OCI-LY7 (cell line): ENCODE results near the gene MTF1. TPM values are rescaled to one million over a fixed set of nuclear protein-coding genes. Genes with fewer than 3 reads are reported as not detected.

Experiments used
- BruUV-seq: library from RNA; stranded (reverse); fragments of 400-500 nt; replicated peaks from 2 replicates; lab custom pipeline; 2021; lab: Mats Ljungman, UMichigan
- CTCF ChIA-PET: fragments of 300-600 bp; sonication (Branson Sonifier 250); formaldehyde crosslinking; loops from one replicate; lab custom pipeline; 2022; ENCODE audit warnings: antibody characterized with exemption; ENCODE audit not compliant: unreplicated experiment; lab: Charles Lee
- POLR2A ChIA-PET: fragments of 300-600 bp; sonication (Branson Sonifier 250); formaldehyde crosslinking; loops from one replicate; lab custom pipeline; 2022; ENCODE audit warnings: antibody characterized with exemption; lab: Charles Lee
- DNase-seq: peaks from one replicate; pipeline ENCODE4 v3.0.0-alpha.2; 2015; ENCODE audit warnings: low spot score
- H2AFZ ChIP-seq: fragments of 200-600 bp; sonication (generic), shearing (Covaris generic); 2 replicates; pipeline ENCODE4 v1.6.1; 2014; ENCODE audit warnings: mild to moderate bottlenecking, antibody characterized with exemption, low read length, moderate library complexity
- H3K27ac ChIP-seq: fragments of 200-600 bp; sonication (generic); 2 replicates; pipeline ENCODE4 v1.5.1; 2014; ENCODE audit warnings: mixed run types, low read depth, mild to moderate bottlenecking, moderate library complexity, low read length, inconsistent platforms; ENCODE audit not compliant: poor library complexity, severe bottlenecking
- H3K36me3 ChIP-seq: fragments of 200-600 bp; sonication (generic); 2 replicates; pipeline ENCODE4 v1.6.1; 2014; ENCODE audit warnings: mild to moderate bottlenecking, antibody characterized with exemption, low read length, moderate library complexity, mixed read lengths; ENCODE audit not compliant: insufficient read depth
- H3K4me1 ChIP-seq: fragments of 200-600 bp; sonication (generic); 2 replicates; pipeline ENCODE4 v1.5.1; 2014; ENCODE audit warnings: mild to moderate bottlenecking, low read length; ENCODE audit not compliant: insufficient read depth, poor library complexity, severe bottlenecking
- H3K4me2 ChIP-seq: fragments of 200-600 bp; sonication (generic); 2 replicates; pipeline ENCODE4 v1.6.1; 2014; ENCODE audit warnings: mild to moderate bottlenecking, low read length
- H3K4me3 ChIP-seq: fragments of 200-600 bp; sonication (generic); 2 replicates; pipeline ENCODE4 v1.5.1; 2014; ENCODE audit warnings: mild to moderate bottlenecking, low read depth, low read length; ENCODE audit not compliant: poor library complexity, severe bottlenecking
- H3K79me2 ChIP-seq: fragments of 200-600 bp; sonication (generic); 2 replicates; pipeline ENCODE4 v1.6.1; 2016; ENCODE audit warnings: low read depth, mild to moderate bottlenecking, low read length, moderate library complexity, mixed read lengths; ENCODE audit not compliant: insufficient read depth
- H3K9me2 ChIP-seq: fragments of 200-600 bp; sonication (generic); 2 replicates; pipeline ENCODE4 v1.6.1; 2016; ENCODE audit warnings: mild to moderate bottlenecking, low read length, mixed read lengths; ENCODE audit not compliant: insufficient read depth
- H3K9me3 ChIP-seq: fragments of 200-600 bp; sonication (generic); 2 replicates; pipeline ENCODE4 v1.6.1; 2014; ENCODE audit warnings: mild to moderate bottlenecking, mixed run types, low read length, mixed read lengths
- H4K20me1 ChIP-seq: fragments of 200-600 bp; sonication (generic); 2 replicates; pipeline ENCODE4 v1.6.1; 2014; ENCODE audit warnings: mild to moderate bottlenecking, antibody characterized with exemption, low read length, moderate library complexity, mixed read lengths; ENCODE audit not compliant: insufficient read depth
- CTCF ChIP-seq: fragments of 200-600 bp; sonication (generic); conservative IDR thresholded peaks from 2 replicates; pipeline ENCODE4 v1.5.1; 2014; ENCODE audit warnings: mild to moderate bottlenecking, antibody characterized with exemption, low read length, moderate library complexity, mixed read lengths
- EZH2phosphoT487 ChIP-seq: fragments of 200-600 bp; sonication (generic); IDR thresholded peaks from 2 replicates; pipeline ENCODE4 v1.6.1; 2018; ENCODE audit warnings: low read depth, borderline replicate concordance, mild to moderate bottlenecking, mixed run types, antibody characterized with exemption, low read length, moderate library complexity, mixed read lengths
- intact Hi-C: fragments of 100-400 bp; cut with micrococcal nuclease; formaldehyde crosslinking; loops from one replicate; pipeline ENCODE4 v1.10.0; 2022; ENCODE audit not compliant: unreplicated experiment
- small RNA-seq: library from RNA; depleted of rRNA; stranded (forward); fragments of <200 nt; gene quantifications from one replicate; pipeline ENCODE3, GENCODE V24; 2014
- total RNA-seq, 2 experiments: library from RNA; depleted of rRNA in 1 of 2; stranded (reverse); fragments of >200 nt in 1 of 2; shearing (Covaris generic) in 1 of 2; gene quantifications; 2 replicates each; pipeline ENCODE4 v1.2.3, GENCODE V29; 2014 to 2022

MTF1 gene
- total RNA-seq, 2 experiments from 2014 or later, result 1.8 to 16.5 TPM

- Histone ChIP-seq H3K79me2 (no peaks in the 10 kb centered on the region), H2AFZ (no peak overlapping the region), H3K27ac (no peak overlapping the region), H4K20me1 (no peaks in the 10 kb centered on the region), H3K36me3 (no peaks in the 10 kb centered on the region), H3K9me3 (no peaks in the 10 kb centered on the region), H3K4me3 (no peak overlapping the region), H3K9me2 (no peaks in the 10 kb centered on the region), H3K4me2 (no peak overlapping the region), H3K4me1 (no peaks in the 10 kb centered on the region)
- TF ChIP-seq EZH2phosphoT487, result no peak
- TF ChIP-seq CTCF, result no peak
- intact Hi-C loops, result no loop called here
- POLR2A ChIA-PET, result no interaction called here
- no TSS peak for BruUV-seq
- CTCF ChIA-PET, result interaction anchor here (0.7 kb wide), 1 partner anchor 46 kb away, joined by 3 read pairs; no protein-coding TSS in a partner anchor
- no peak for DNase-seq
Measured at GRCh38 chr1:37762516-37762915, 96.9 kb downstream of the MTF1 start.

- H3K79me2 ChIP-seq, result no peaks in the 10 kb centered on the region
- DNase-seq, result no peak
- H3K4me1 ChIP-seq, result no peaks in the 10 kb centered on the region
- H3K9me3 ChIP-seq, result no peaks in the 10 kb centered on the region
- no peaks in the 10 kb centered on the region for H4K20me1 ChIP-seq
- TF ChIP-seq EZH2phosphoT487 (no peak), CTCF (no peak)
- no TSS peak for BruUV-seq
- intact Hi-C loops, result no loop called here
- H3K27ac ChIP-seq, result no peak overlapping the region
- POLR2A ChIA-PET, result no interaction called here
- H3K4me3 ChIP-seq, result no peak overlapping the region
- H2AFZ ChIP-seq, result no peak overlapping the region
- no peaks in the 10 kb centered on the region for H3K9me2 ChIP-seq
- H3K36me3 ChIP-seq, result no peaks in the 10 kb centered on the region
- H3K4me2 ChIP-seq, result no peak overlapping the region
- CTCF ChIA-PET, result interaction anchor here (0.7 kb wide), 1 partner anchor 47 kb away, joined by 3 read pairs; no protein-coding TSS in a partner anchor
Measured at GRCh38 chr1:37761416-37762095, 97.8 kb downstream of the MTF1 start.

Small RNA genes within 50 kb of the gene (small RNA-seq; reads per million reads assigned to genes)
- gene RF00092, result not detected
- gene RNU6-584P, result not detected

Other genes with a start within 250 kb of the MTF1 start
- gene RSPO1, start 224.7 kb downstream of the MTF1 start, total RNA-seq (2014; rRNA removed; shearing (Covaris generic)), result not detected in 2 replicates
- not detected in 2 replicates for gene RSPO1, start 224.7 kb downstream of the MTF1 start, total RNA-seq (2022)
- 55.2 and 60.0 TPM in 2 replicates for gene CDCA8, start 167.1 kb downstream of the MTF1 start, total RNA-seq (2014; rRNA removed; shearing (Covaris generic))
- 111 and 126 TPM in 2 replicates for gene CDCA8, start 167.1 kb downstream of the MTF1 start, total RNA-seq (2022)
- not detected in 2 replicates for gene EPHA10, start 94.5 kb downstream of the MTF1 start, total RNA-seq (2014; rRNA removed; shearing (Covaris generic))
- gene EPHA10, start 94.5 kb downstream of the MTF1 start, total RNA-seq (2022), result not detected in 2 replicates
- 11.8 and 27.1 TPM in 2 replicates for gene MANEAL, start 65.7 kb downstream of the MTF1 start, total RNA-seq (2014; rRNA removed; shearing (Covaris generic))
- 18.2 and 20.0 TPM in 2 replicates for gene MANEAL, start 65.7 kb downstream of the MTF1 start, total RNA-seq (2022)
- gene C1orf122, start 51.8 kb downstream of the MTF1 start, total RNA-seq (2014; rRNA removed; shearing (Covaris generic)), result 18.9 and 26.0 TPM in 2 replicates
- gene C1orf122, start 51.8 kb downstream of the MTF1 start, total RNA-seq (2022), result 21.4 and 29.7 TPM in 2 replicates
- 27.6 and 33.6 TPM in 2 replicates for gene YRDC, start 51.4 kb downstream of the MTF1 start, total RNA-seq (2014; rRNA removed; shearing (Covaris generic))
- 24.4 and 28.0 TPM in 2 replicates for gene YRDC, start 51.4 kb downstream of the MTF1 start, total RNA-seq (2022)
- 47.8 and 49.7 TPM in 2 replicates for gene INPP5B, start 87.5 kb upstream of the MTF1 start, total RNA-seq (2014; rRNA removed; shearing (Covaris generic))
- 63.0 and 72.9 TPM in 2 replicates for gene INPP5B, start 87.5 kb upstream of the MTF1 start, total RNA-seq (2022)
- gene SF3A3, start 130.4 kb upstream of the MTF1 start, total RNA-seq (2014; rRNA removed; shearing (Covaris generic)), result 89.5 and 155 TPM in 2 replicates
- gene SF3A3, start 130.4 kb upstream of the MTF1 start, total RNA-seq (2022), result 106 and 133 TPM in 2 replicates
- gene FHL3, start 145.9 kb upstream of the MTF1 start, total RNA-seq (2014; rRNA removed; shearing (Covaris generic)), result 0.21 and 0.63 TPM in 2 replicates
- gene FHL3, start 145.9 kb upstream of the MTF1 start, total RNA-seq (2022), result 1.2 and 1.8 TPM in 2 replicates
- 43.8 and 61.1 TPM in 2 replicates for gene UTP11, start 153.1 kb upstream of the MTF1 start, total RNA-seq (2014; rRNA removed; shearing (Covaris generic))
- gene UTP11, start 153.1 kb upstream of the MTF1 start, total RNA-seq (2022), result 40.1 and 42.1 TPM in 2 replicates
- gene POU3F1, start 187.2 kb upstream of the MTF1 start, total RNA-seq (2014; rRNA removed; shearing (Covaris generic)), result 0.08 and 0.13 TPM in 2 replicates
- gene POU3F1, start 187.2 kb upstream of the MTF1 start, total RNA-seq (2022), result not detected in 2 replicates